ENCODE data around the gene FAT2.

DNA sequence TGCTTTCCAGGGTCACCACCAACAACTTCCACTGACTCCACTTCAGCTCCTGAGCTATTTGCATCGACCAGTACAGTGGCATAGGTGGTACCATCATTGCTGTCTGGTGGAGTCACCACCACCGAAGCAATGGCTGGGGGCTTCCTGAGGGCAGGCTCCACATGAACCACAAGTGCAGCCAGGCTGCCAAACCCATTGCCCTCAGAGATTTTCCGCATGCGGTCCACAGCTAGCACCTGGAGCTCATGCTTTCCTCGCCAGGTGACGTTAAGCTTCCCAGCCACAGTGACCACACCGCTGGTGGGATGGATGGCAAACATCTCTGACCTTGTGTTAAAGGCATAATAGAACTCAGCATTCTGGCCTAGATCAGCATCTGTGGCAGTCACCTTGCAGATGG lies 23.1 kb downstream of the FAT2 start:
- TF ChIP-seq, protein P1, sequence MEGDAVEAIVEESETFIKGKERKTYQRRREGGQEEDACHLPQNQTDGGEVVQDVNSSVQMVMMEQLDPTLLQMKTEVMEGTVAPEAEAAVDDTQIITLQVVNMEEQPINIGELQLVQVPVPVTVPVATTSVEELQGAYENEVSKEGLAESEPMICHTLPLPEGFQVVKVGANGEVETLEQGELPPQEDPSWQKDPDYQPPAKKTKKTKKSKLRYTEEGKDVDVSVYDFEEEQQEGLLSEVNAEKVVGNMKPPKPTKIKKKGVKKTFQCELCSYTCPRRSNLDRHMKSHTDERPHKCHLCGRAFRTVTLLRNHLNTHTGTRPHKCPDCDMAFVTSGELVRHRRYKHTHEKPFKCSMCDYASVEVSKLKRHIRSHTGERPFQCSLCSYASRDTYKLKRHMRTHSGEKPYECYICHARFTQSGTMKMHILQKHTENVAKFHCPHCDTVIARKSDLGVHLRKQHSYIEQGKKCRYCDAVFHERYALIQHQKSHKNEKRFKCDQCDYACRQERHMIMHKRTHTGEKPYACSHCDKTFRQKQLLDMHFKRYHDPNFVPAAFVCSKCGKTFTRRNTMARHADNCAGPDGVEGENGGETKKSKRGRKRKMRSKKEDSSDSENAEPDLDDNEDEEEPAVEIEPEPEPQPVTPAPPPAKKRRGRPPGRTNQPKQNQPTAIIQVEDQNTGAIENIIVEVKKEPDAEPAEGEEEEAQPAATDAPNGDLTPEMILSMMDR (conservative IDR thresholded peaks at IDR 0.05; ENCODE audit: low read depth, low read length): no peak
- no peak for TF ChIP-seq EZH2 (IDR thresholded peaks at IDR 0.05; ENCODE audit: borderline replicate concordance, low read depth, low read length, poor library complexity, severe bottlenecking)
